Neural crest cell (in vitro differentiated cells): ENCODE measurements around the gene GDF2. TPM values are rescaled to one million over a fixed set of nuclear protein-coding genes. Genes with fewer than 3 reads are reported as not detected.

Experiments used
- DNase-seq: peaks from one replicate; pipeline ENCODE4 v3.0.0; 2021; ENCODE audit warnings: low read depth, mixed read lengths, low spot score
- H3K27ac Mint-ChIP-seq: one replicate; pipeline ENCODE4 v1.8.0; 2021; ENCODE audit warnings: mild to moderate bottlenecking, mixed read lengths; ENCODE audit not compliant: unreplicated experiment
- H3K27me3 Mint-ChIP-seq: 2 replicates; pipeline ENCODE4 v1.8.0; 2021; ENCODE audit warnings: low read depth, mild to moderate bottlenecking, mixed read lengths
- H3K36me3 Mint-ChIP-seq: 2 replicates; pipeline ENCODE4 v1.8.0; 2021; ENCODE audit warnings: low read depth, mild to moderate bottlenecking, mixed read lengths
- H3K4me1 Mint-ChIP-seq: 2 replicates; pipeline ENCODE4 v1.8.0; 2021; ENCODE audit warnings: mixed read lengths
- H3K4me3 Mint-ChIP-seq: one replicate; pipeline ENCODE4 v1.8.0; 2021; ENCODE audit warnings: mild to moderate bottlenecking, mixed read lengths
- H3K9me3 Mint-ChIP-seq: 2 replicates; pipeline ENCODE4 v1.8.0; 2021; ENCODE audit warnings: mixed read lengths
- CTCF ChIP-seq: fragments of 200-600 bp; sonication (generic); conservative IDR thresholded peaks from 2 replicates; pipeline ENCODE4 v1.5.0; 2021; ENCODE audit warnings: antibody characterized with exemption, mild to moderate bottlenecking
- total RNA-seq: library from RNA; stranded (reverse); gene quantifications from 2 replicates; pipeline ENCODE4 v1.2.1, GENCODE V29; 2021

GDF2 gene
- total RNA-seq, 1 donor from 2014 or later: not detected

- Mint-ChIP-seq H3K27me3 (peaks cover 3% of the 10 kb centered on the region), H3K36me3 (no peaks in the 10 kb centered on the region), H3K27ac (no peak overlapping the region), H3K4me3 (no peak overlapping the region), H3K4me1 (no peaks in the 10 kb centered on the region), H3K9me3 (no peaks in the 10 kb centered on the region)
- TF ChIP-seq CTCF: no peak
- DNase-seq: no peak
These were observed 38.4 kb upstream of the GDF2 start for GRCh38 chr10:47283848-47284247.

DNA sequence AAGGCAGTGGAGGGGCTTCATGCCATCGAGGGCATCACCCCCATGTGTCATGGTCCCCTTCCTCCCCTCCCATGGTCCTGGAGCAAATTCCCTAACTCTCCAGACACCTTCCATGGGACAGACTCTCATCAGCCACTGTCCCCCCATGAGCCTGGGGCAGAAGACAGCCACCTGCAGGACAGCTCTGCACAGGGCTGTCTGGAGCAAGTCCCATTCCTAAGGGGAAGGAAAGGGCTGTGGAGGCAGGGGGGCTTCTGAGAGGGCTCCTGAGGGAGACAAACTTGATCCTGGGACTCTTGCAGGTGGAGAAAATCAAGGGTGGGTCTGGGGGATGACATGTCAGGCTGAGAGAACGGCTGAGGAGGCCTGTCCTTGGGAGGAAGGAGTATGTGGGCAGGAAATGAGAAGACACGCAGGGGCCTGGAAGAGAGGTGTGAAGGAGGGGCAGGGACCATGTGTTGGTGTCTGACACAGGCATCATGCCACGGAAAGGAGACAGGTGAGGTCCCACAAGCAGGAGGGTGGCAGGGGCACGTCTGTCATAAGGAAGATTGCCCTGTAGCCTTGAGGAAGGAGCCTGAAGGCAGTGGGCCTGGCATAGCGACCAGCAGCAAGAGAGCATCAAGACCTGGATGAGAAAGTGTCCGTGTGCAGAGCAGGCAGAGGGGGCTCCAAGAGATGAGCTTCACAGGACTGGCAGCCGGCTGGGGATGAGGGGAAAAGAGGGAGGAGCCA lies 36.7 kb upstream of the GDF2 start:
- Mint-ChIP-seq H3K4me1 (no peaks in the 10 kb centered on the region), H3K27ac (peak overlapping the region; percentile 40), H3K36me3 (no peaks in the 10 kb centered on the region), H3K4me3 (no peak overlapping the region), H3K27me3 (peaks cover 3% of the 10 kb centered on the region), H3K9me3 (no peaks in the 10 kb centered on the region)
- no peak for TF ChIP-seq CTCF
- DNase-seq: no peak

- DNase-seq: no peak
- no peaks in the 10 kb centered on the region for H3K36me3 Mint-ChIP-seq
- no peaks in the 10 kb centered on the region for H3K4me1 Mint-ChIP-seq
- H3K9me3 Mint-ChIP-seq: no peaks in the 10 kb centered on the region
- H3K27me3 Mint-ChIP-seq: peaks cover 3% of the 10 kb centered on the region
- no peak for TF ChIP-seq CTCF
- no peak overlapping the region for H3K4me3 Mint-ChIP-seq
- H3K27ac Mint-ChIP-seq: peak overlapping the region; percentile 40
These were observed 36.1 kb upstream of the GDF2 start for GRCh38 chr10:47286116-47286505.

DNA sequence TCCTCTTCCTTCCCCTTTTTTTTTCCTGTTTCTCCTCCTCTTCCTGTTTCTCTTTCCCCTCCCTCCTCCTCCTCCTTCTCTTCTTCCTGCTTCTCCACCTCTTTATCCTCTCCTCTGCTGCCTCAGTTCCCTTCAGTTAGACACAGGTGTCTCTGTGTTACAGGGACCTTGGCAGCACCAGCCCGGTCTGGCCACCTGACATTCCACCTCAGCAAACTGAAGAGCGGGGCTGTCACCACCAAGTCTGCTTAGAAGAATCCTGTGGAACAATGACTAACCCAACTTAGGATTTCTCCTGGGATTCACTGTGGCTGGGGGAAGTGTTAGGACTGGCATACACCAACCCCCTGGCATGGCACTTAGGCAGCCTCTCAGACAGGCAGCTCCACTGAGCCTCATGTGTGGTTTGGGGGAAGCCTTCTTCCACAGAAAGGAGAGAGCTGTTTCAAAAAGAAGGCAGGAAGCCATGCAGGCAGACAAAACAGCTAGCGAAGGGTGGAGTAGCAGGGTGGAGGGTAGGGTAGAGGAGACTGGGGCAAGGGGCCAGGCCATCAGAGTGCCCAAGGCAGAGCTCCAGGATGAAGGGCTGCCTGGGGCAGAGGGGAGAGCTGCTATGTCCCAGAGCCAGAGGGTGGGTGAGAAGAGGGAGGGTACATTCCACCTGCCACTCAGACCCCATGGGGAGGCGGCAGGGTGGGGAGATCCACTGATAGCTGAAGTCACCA lies 35.5 kb upstream of the GDF2 start:
- Mint-ChIP-seq H3K4me1 (no peaks in the 10 kb centered on the region), H3K36me3 (no peaks in the 10 kb centered on the region), H3K27ac (no peak overlapping the region), H3K27me3 (peaks cover 3% of the 10 kb centered on the region), H3K4me3 (no peak overlapping the region), H3K9me3 (no peaks in the 10 kb centered on the region)
- DNase-seq: no peak
- TF ChIP-seq CTCF: no peak

GRCh38 chr10:47287365-47287802 lies 34.9 kb upstream of the GDF2 start:
- Mint-ChIP-seq H3K36me3 (no peaks in the 10 kb centered on the region), H3K27ac (no peak overlapping the region), H3K4me1 (no peaks in the 10 kb centered on the region), H3K4me3 (no peak overlapping the region), H3K9me3 (no peaks in the 10 kb centered on the region), H3K27me3 (peaks cover 3% of the 10 kb centered on the region)
- no peak for DNase-seq
- TF ChIP-seq CTCF: no peak
